GM23338 (cell line): ENCODE measurements around the gene SIDT2. TPM values are rescaled to one million over a fixed set of nuclear protein-coding genes. Genes with fewer than 3 reads are reported as not detected.

Source experiments
- ATAC-seq: fragments of 200-7000 bp; cut with Tn5 transposase; 3 replicates; pipeline ENCODE4 v1.9.1; 2020
- DNase-seq: peaks from one replicate; pipeline ENCODE4 v3.0.0-alpha.2; 2015; ENCODE audit warnings: low spot score
- H2AFZ ChIP-seq: fragments of 200-600 bp; sonication (generic); 2 replicates; pipeline ENCODE4 v1.8.0; 2016; ENCODE audit warnings: antibody characterized with exemption, mild to moderate bottlenecking, moderate library complexity
- H3F3A ChIP-seq: fragments of 200-600 bp; sonication (generic); replicated peaks from 2 replicates; pipeline ENCODE4 v1.8.0; 2017; ENCODE audit warnings: antibody characterized with exemption, mixed run types, low read depth
- H3K27ac ChIP-seq: fragments of 200-600 bp; sonication (generic); 2 replicates; pipeline ENCODE4 v1.6.1; 2016; ENCODE audit warnings: low read depth
- H3K27me3 ChIP-seq: fragments of 200-600 bp; sonication (generic); 2 replicates; pipeline ENCODE4 v1.8.0; 2016; ENCODE audit warnings: mild to moderate bottlenecking, mixed run types, moderate library complexity; ENCODE audit not compliant: insufficient read depth
- H3K36me3 ChIP-seq: fragments of 200-600 bp; sonication (generic); 2 replicates; pipeline ENCODE4 v1.8.0; 2016; ENCODE audit warnings: mild to moderate bottlenecking; ENCODE audit not compliant: insufficient read depth
- H3K4me1 ChIP-seq: fragments of 200-600 bp; sonication (generic); 2 replicates; pipeline ENCODE4 v1.8.0; 2016; ENCODE audit warnings: mild to moderate bottlenecking, moderate library complexity; ENCODE audit not compliant: insufficient read depth
- H3K4me2 ChIP-seq: fragments of 200-600 bp; sonication (generic); 2 replicates; pipeline ENCODE4 v1.7.1; 2017; ENCODE audit warnings: mixed run types
- H3K4me3 ChIP-seq: fragments of 200-600 bp; sonication (generic); 2 replicates; pipeline ENCODE4 v1.6.1; 2016; ENCODE audit warnings: mixed run types
- H3K79me2 ChIP-seq: fragments of 200-600 bp; sonication (generic); replicated peaks from 2 replicates; pipeline ENCODE4 v1.8.0; 2017; ENCODE audit warnings: mild to moderate bottlenecking; ENCODE audit not compliant: insufficient read depth
- H3K9me2 ChIP-seq: fragments of 200-600 bp; sonication (generic); 2 replicates; pipeline ENCODE4 v1.8.0; 2017; ENCODE audit not compliant: insufficient read depth
- H4K20me1 ChIP-seq: fragments of 200-600 bp; sonication (generic); replicated peaks from 2 replicates; pipeline ENCODE4 v1.8.0; 2017; ENCODE audit warnings: mild to moderate bottlenecking; ENCODE audit not compliant: insufficient read depth
- H3K27ac Mint-ChIP-seq: 2 replicates; pipeline ENCODE4 v1.8.0; 2020; ENCODE audit warnings: inconsistent platforms, mild to moderate bottlenecking, moderate library complexity, mixed read lengths
- H3K27me3 Mint-ChIP-seq: 3 replicates; pipeline ENCODE4 v1.8.0; 2022; ENCODE audit warnings: low read depth, mild to moderate bottlenecking, moderate library complexity, mixed read lengths, inconsistent platforms; ENCODE audit not compliant: insufficient read depth, poor library complexity
- H3K36me3 Mint-ChIP-seq: 3 replicates; pipeline ENCODE4 v1.8.0; 2021; ENCODE audit warnings: low read depth, mild to moderate bottlenecking, inconsistent platforms, moderate library complexity, mixed read lengths
- H3K4me1 Mint-ChIP-seq: 3 replicates; pipeline ENCODE4 v1.8.0; 2020; ENCODE audit warnings: mild to moderate bottlenecking, inconsistent platforms, mixed read lengths
- H3K4me3 Mint-ChIP-seq: 3 replicates; pipeline ENCODE4 v1.8.0; 2021; ENCODE audit warnings: moderate library complexity, mild to moderate bottlenecking, inconsistent platforms, mixed read lengths
- H3K9me3 Mint-ChIP-seq: 3 replicates; pipeline ENCODE4 v1.8.0; 2020; ENCODE audit warnings: moderate library complexity, mild to moderate bottlenecking, inconsistent platforms, mixed read lengths
- CREB1 ChIP-seq: fragments of 250-450 bp; sonication (Bioruptor Pico); IDR thresholded peaks from 2 replicates; pipeline ENCODE4 v1.5.0; 2020; ENCODE audit warnings: low read depth, mild to moderate bottlenecking, moderate library complexity
- CTCF ChIP-seq, 2 experiments: fragments of 200-600 bp in 1 of 2; sonication (generic) in 1 of 2; conservative IDR thresholded peaks; 2 replicates each; pipeline versions ENCODE4 v1.5.1 to v1.6.1; 2016 to 2017; ENCODE audit warnings: antibody characterized with exemption in 2 of 2, low read depth in 2 of 2, mild to moderate bottlenecking in 2 of 2, moderate library complexity in 1 of 2
- EZH2 ChIP-seq: fragments of 200-600 bp; sonication (generic); IDR thresholded peaks from one replicate; pipeline ENCODE4 v1.8.0; 2017; ENCODE audit warnings: antibody characterized with exemption, mild to moderate bottlenecking, low read depth; ENCODE audit not compliant: unreplicated experiment
- EZH2phosphoT487 ChIP-seq: fragments of 200-600 bp; sonication (generic); IDR thresholded peaks from one replicate; pipeline ENCODE4 v1.8.1; 2018; ENCODE audit warnings: antibody characterized with exemption; ENCODE audit not compliant: unreplicated experiment
- JUNB ChIP-seq: IDR thresholded peaks from one replicate; pipeline ENCODE4 v1.6.1; 2016; ENCODE audit warnings: antibody characterized with exemption; ENCODE audit not compliant: unreplicated experiment
- NANOG ChIP-seq: IDR thresholded peaks from 2 replicates; pipeline ENCODE4 v1.6.1; 2016; ENCODE audit warnings: antibody characterized with exemption, borderline replicate concordance
- POLR2AphosphoS5 ChIP-seq: IDR thresholded peaks from 2 replicates; pipeline ENCODE4 v1.6.1; 2016; ENCODE audit warnings: antibody characterized with exemption, low read depth
- REST ChIP-seq: IDR thresholded peaks from one replicate; pipeline ENCODE4 v1.6.1; 2018; ENCODE audit warnings: antibody characterized with exemption; ENCODE audit not compliant: unreplicated experiment
- STAT1 ChIP-seq: IDR thresholded peaks from one replicate; pipeline ENCODE4 v1.6.1; 2016; ENCODE audit warnings: antibody characterized with exemption; ENCODE audit not compliant: unreplicated experiment
- ZNF114 ChIP-seq: fragments of 250-450 bp; sonication (Bioruptor Pico); IDR thresholded peaks from 2 replicates; pipeline ENCODE4 v1.5.0; 2020; ENCODE audit warnings: mild to moderate bottlenecking, moderate library complexity
- ZNF331 ChIP-seq: fragments of 250-450 bp; sonication (Bioruptor Pico); IDR thresholded peaks from 2 replicates; pipeline ENCODE4 v1.5.0; 2020; ENCODE audit warnings: low read depth, mild to moderate bottlenecking, moderate library complexity
- polyA plus RNA-seq: library from polyadenylated mRNA; unstranded; fragments of >200 nt; fragmentation: Nextera tagmentation; extraction: Ambion mirVana; gene quantifications from 2 replicates; pipeline ENCODE4 v1.2.1, GENCODE V29; 2016
- total RNA-seq: library from RNA; depleted of rRNA; stranded (reverse); fragments of >200 nt; shearing (Covaris generic); gene quantifications from 2 replicates; pipeline ENCODE4 v1.2.3, GENCODE V29; 2014
- TF ChIP-seq, protein P1 (sequence below): IDR thresholded peaks from 2 replicates; pipeline ENCODE4 v1.6.1; 2016; ENCODE audit warnings: antibody characterized with exemption
- TF ChIP-seq, protein P2 (sequence below): fragments of 250-450 bp; sonication (Bioruptor Pico); IDR thresholded peaks from 2 replicates; pipeline ENCODE4 v1.5.0; 2020; ENCODE audit warnings: mild to moderate bottlenecking, moderate library complexity

Gene SIDT2
- total and polyA plus RNA-seq, 2 experiments from 2014 or later = 7.5 to 12.1 TPM

DNA sequence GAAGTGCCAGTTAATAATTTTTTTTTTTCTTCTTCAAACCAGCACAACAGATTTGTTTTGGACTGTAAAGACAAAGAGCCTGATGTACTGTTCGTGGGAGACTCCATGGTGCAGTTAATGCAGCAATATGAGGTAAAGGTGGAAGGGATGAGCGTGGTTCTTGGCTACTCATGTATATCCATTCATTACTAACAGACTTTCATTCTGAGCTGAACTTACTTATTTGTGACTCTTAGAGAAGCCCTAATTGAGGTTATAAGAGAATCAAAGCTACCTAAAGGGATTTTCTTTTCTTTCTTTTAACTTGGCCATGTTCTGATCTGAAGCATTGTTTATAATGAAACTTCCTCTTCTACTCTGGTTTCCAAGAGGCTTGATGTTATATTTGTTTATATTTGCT lies 18.7 kb upstream of the SIDT2 start:
- DNase-seq = no peak
- H3K4me1 Mint-ChIP-seq = no peaks in the 10 kb centered on the region
- Histone ChIP-seq H3K9me2 (no peaks in the 10 kb centered on the region), H3K4me3 (no peak overlapping the region), H2AFZ (no peak overlapping the region), H3K79me2 (peaks cover 74% of the 10 kb centered on the region), H3K27ac (peak overlapping the region; percentile 56; the same call in 1 of the 2 replicates), H4K20me1 (peaks cover 55% of the 10 kb centered on the region), H3F3A (peaks cover 5% of the 10 kb centered on the region; the same call in 1 of the 2 replicates), H3K4me1 (no peaks in the 10 kb centered on the region), H3K36me3 (peaks cover 60% of the 10 kb centered on the region), H3K27me3 (no peaks in the 10 kb centered on the region), H3K4me2 (no peak overlapping the region)
- H3K27ac Mint-ChIP-seq = no peak overlapping the region
- peaks cover 75% of the 10 kb centered on the region for H3K36me3 Mint-ChIP-seq
- TF ChIP-seq, protein P1, sequence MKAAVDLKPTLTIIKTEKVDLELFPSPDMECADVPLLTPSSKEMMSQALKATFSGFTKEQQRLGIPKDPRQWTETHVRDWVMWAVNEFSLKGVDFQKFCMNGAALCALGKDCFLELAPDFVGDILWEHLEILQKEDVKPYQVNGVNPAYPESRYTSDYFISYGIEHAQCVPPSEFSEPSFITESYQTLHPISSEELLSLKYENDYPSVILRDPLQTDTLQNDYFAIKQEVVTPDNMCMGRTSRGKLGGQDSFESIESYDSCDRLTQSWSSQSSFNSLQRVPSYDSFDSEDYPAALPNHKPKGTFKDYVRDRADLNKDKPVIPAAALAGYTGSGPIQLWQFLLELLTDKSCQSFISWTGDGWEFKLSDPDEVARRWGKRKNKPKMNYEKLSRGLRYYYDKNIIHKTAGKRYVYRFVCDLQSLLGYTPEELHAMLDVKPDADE = no peak
- no peak for TF ChIP-seq CTCF (conservative IDR thresholded peaks at IDR 0.05; ENCODE audit: low read depth in 2 of 2)
- no peak for TF ChIP-seq ZNF331
- TF ChIP-seq, protein P2, sequence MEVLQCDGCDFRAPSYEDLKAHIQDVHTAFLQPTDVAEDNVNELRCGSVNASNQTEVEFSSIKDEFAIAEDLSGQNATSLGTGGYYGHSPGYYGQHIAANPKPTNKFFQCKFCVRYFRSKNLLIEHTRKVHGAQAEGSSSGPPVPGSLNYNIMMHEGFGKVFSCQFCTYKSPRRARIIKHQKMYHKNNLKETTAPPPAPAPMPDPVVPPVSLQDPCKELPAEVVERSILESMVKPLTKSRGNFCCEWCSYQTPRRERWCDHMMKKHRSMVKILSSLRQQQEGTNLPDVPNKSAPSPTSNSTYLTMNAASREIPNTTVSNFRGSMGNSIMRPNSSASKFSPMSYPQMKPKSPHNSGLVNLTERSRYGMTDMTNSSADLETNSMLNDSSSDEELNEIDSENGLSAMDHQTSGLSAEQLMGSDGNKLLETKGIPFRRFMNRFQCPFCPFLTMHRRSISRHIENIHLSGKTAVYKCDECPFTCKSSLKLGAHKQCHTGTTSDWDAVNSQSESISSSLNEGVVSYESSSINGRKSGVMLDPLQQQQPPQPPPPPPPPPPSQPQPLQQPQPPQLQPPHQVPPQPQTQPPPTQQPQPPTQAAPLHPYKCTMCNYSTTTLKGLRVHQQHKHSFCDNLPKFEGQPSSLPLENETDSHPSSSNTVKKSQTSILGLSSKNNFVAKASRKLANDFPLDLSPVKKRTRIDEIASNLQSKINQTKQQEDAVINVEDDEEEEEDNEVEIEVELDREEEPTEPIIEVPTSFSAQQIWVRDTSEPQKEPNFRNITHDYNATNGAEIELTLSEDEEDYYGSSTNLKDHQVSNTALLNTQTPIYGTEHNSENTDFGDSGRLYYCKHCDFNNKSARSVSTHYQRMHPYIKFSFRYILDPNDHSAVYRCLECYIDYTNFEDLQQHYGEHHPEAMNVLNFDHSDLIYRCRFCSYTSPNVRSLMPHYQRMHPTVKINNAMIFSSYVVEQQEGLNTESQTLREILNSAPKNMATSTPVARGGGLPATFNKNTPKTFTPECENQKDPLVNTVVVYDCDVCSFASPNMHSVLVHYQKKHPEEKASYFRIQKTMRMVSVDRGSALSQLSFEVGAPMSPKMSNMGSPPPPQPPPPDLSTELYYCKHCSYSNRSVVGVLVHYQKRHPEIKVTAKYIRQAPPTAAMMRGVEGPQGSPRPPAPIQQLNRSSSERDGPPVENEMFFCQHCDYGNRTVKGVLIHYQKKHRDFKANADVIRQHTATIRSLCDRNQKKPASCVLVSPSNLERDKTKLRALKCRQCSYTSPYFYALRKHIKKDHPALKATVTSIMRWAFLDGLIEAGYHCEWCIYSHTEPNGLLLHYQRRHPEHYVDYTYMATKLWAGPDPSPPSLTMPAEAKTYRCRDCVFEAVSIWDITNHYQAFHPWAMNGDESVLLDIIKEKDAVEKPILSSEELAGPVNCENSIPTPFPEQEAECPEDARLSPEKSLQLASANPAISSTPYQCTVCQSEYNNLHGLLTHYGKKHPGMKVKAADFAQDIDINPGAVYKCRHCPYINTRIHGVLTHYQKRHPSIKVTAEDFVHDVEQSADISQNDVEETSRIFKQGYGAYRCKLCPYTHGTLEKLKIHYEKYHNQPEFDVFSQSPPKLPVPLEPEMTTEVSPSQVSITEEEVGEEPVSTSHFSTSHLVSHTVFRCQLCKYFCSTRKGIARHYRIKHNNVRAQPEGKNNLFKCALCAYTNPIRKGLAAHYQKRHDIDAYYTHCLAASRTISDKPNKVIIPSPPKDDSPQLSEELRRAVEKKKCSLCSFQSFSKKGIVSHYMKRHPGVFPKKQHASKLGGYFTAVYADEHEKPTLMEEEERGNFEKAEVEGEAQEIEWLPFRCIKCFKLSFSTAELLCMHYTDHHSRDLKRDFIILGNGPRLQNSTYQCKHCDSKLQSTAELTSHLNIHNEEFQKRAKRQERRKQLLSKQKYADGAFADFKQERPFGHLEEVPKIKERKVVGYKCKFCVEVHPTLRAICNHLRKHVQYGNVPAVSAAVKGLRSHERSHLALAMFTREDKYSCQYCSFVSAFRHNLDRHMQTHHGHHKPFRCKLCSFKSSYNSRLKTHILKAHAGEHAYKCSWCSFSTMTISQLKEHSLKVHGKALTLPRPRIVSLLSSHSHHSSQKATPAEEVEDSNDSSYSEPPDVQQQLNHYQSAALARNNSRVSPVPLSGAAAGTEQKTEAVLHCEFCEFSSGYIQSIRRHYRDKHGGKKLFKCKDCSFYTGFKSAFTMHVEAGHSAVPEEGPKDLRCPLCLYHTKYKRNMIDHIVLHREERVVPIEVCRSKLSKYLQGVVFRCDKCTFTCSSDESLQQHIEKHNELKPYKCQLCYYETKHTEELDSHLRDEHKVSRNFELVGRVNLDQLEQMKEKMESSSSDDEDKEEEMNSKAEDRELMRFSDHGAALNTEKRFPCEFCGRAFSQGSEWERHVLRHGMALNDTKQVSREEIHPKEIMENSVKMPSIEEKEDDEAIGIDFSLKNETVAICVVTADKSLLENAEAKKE (CRISPR knock-in tag) = no peak
- TF ChIP-seq EZH2 = no peak
- no peak for TF ChIP-seq REST
- no peak for TF ChIP-seq CREB1 (CRISPR knock-in tag)
- no peak for TF ChIP-seq POLR2AphosphoS5
- TF ChIP-seq STAT1 = no peak
- TF ChIP-seq NANOG = no peak
- no peak for TF ChIP-seq EZH2phosphoT487
- TF ChIP-seq ZNF114 = no peak
- no peak for TF ChIP-seq JUNB
- no peak overlapping the region for H3K4me3 Mint-ChIP-seq
- no peaks in the 10 kb centered on the region; the same call in 2 of the 3 replicates for H3K9me3 Mint-ChIP-seq
- no peaks in the 10 kb centered on the region for H3K27me3 Mint-ChIP-seq
- no peak for ATAC-seq
